CD4-positive, CD25-positive, alpha-beta regulatory T cell (primary cell): Measurements from ENCODE around the gene NAPA. TPM values are rescaled to one million over a fixed set of nuclear protein-coding genes. Genes with fewer than 3 reads are reported as not detected.

ENCODE experiments used
- ATAC-seq, 2 donors: fragments of 150-1000 bp; cut with Tn5 transposase; one replicate each; pipeline ENCODE4 v1.10.0; 2021; ENCODE audit warnings: low read depth in 2 of 2, moderate number of reproducible peaks in 2 of 2, moderate library complexity in 1 of 2
- DNase-seq, 3 donors: peaks; one replicate each; pipeline versions ENCODE4 v3.0.0 to v3.0.0-alpha.2; 2012 to 2022; ENCODE audit warnings: mixed read lengths in 1 of 3
- H3K27ac ChIP-seq: one replicate; pipeline ENCODE4 v1.7.0; 2013; ENCODE audit warnings: mild to moderate bottlenecking, low read length; ENCODE audit not compliant: insufficient read depth, poor library complexity, severe bottlenecking
- H3K27me3 ChIP-seq: one replicate; pipeline ENCODE4 v1.7.0; 2013; ENCODE audit warnings: low read length; ENCODE audit not compliant: control insufficient read depth, insufficient read depth
- H3K36me3 ChIP-seq: one replicate; pipeline ENCODE4 v1.7.0; 2013; ENCODE audit warnings: mild to moderate bottlenecking, low read length, moderate library complexity; ENCODE audit not compliant: control insufficient read depth, insufficient read depth
- H3K4me1 ChIP-seq: 2 replicates; pipeline ENCODE4 v1.7.0; 2013; ENCODE audit warnings: mild to moderate bottlenecking, low read length; ENCODE audit not compliant: insufficient read depth, control insufficient read depth, poor library complexity, severe bottlenecking
- H3K4me3 ChIP-seq: one replicate; pipeline ENCODE4 v1.7.0; 2013; ENCODE audit warnings: low read depth, mild to moderate bottlenecking, low read length, moderate library complexity
- H3K9me3 ChIP-seq, 2 experiments: 1 replicate in 1 of 2; 2 replicates in 1 of 2; pipeline ENCODE4 v1.7.0; 2013; ENCODE audit warnings: low read length in 2 of 2, mild to moderate bottlenecking in 1 of 2, moderate library complexity in 1 of 2; ENCODE audit not compliant: control insufficient read depth in 2 of 2
- H3K27ac Mint-ChIP-seq, 3 donors: one replicate each; pipeline ENCODE4 v1.8.0; 2020 to 2022; ENCODE audit warnings: mild to moderate bottlenecking in 3 of 3, mixed read lengths in 3 of 3, moderate library complexity in 2 of 3
- H3K27me3 Mint-ChIP-seq: one replicate; pipeline ENCODE4 v1.8.0; 2022; ENCODE audit warnings: mild to moderate bottlenecking, mixed read lengths
- H3K36me3 Mint-ChIP-seq: one replicate; pipeline ENCODE4 v1.8.0; 2020; ENCODE audit warnings: mixed read lengths
- H3K4me1 Mint-ChIP-seq, 4 donors: one replicate each; pipeline ENCODE4 v1.8.0; 2020 to 2022; ENCODE audit warnings: mixed read lengths in 4 of 4, mild to moderate bottlenecking in 1 of 4
- H3K4me3 Mint-ChIP-seq, 4 donors: one replicate each; pipeline ENCODE4 v1.8.0; 2020 to 2022; ENCODE audit warnings: mild to moderate bottlenecking in 4 of 4, mixed read lengths in 4 of 4, moderate library complexity in 3 of 4
- H3K9me3 Mint-ChIP-seq, 7 donors: one replicate each; pipeline ENCODE4 v1.8.0; 2020 to 2022; ENCODE audit warnings: mixed read lengths in 7 of 7, mild to moderate bottlenecking in 3 of 7, moderate library complexity in 2 of 7
- polyA plus RNA-seq, 4 donors: library from polyadenylated mRNA; unstranded; fragments of 300-500 nt; fragmentation: Illumina TruSeq; gene quantifications; one replicate each; pipeline ENCODE4 v1.2.3, GENCODE V29; 2021
- total RNA-seq: library from RNA; stranded (reverse); gene quantifications from one replicate; pipeline ENCODE4 v1.2.3, GENCODE V29; 2022

NAPA gene
- total and polyA plus RNA-seq, 5 donors from 2014 or later = 87.3 to 155 (median 93.0) TPM

- Mint-ChIP-seq H3K4me3 (no peak overlapping the region), H3K27ac (no peak overlapping the region), H3K4me1 (peaks cover 0 to 2% (median 0%) of the 10 kb centered on the region in 4 donors), H3K36me3 (no peaks in the 10 kb centered on the region), H3K27me3 (peaks cover 31% of the 10 kb centered on the region), H3K9me3 (peaks cover 0 to 11% (median 5%) of the 10 kb centered on the region in 7 donors)
- H3K4me1 ChIP-seq = no peaks in the 10 kb centered on the region
- ATAC-seq (no peak), DNase-seq (no peak)
- H3K36me3 ChIP-seq = no peaks in the 10 kb centered on the region
- no peak overlapping the region for H3K4me3 ChIP-seq
- H3K27ac ChIP-seq = no peak overlapping the region
- peaks cover 6 to 10% of the 10 kb centered on the region in 2 experiments for H3K9me3 ChIP-seq
- H3K27me3 ChIP-seq = peaks cover 36% of the 10 kb centered on the region
Observed at GRCh38 chr19:47459477-47459876, 55.4 kb downstream of the NAPA start.

GRCh38 chr19:47458672-47459071 is 56.2 kb downstream of the NAPA start:
- Mint-ChIP-seq H3K4me1 (peaks cover 0 to 2% (median 0%) of the 10 kb centered on the region in 4 donors), H3K9me3 (peaks cover 0 to 11% (median 4%) of the 10 kb centered on the region in 7 donors), H3K4me3 (no peak overlapping the region), H3K36me3 (no peaks in the 10 kb centered on the region), H3K27ac (no peak overlapping the region), H3K27me3 (peaks cover 32% of the 10 kb centered on the region)
- H3K27me3 ChIP-seq = peaks cover 36% of the 10 kb centered on the region
- H3K9me3 ChIP-seq = peaks cover 6 to 10% of the 10 kb centered on the region in 2 experiments
- no peak for ATAC-seq
- H3K4me1 ChIP-seq = no peaks in the 10 kb centered on the region
- H3K36me3 ChIP-seq = no peaks in the 10 kb centered on the region
- H3K4me3 ChIP-seq = no peak overlapping the region
- no peak for DNase-seq
- H3K27ac ChIP-seq = no peak overlapping the region

- no peak overlapping the region for H3K4me3 Mint-ChIP-seq
- no peak for ATAC-seq
Observed at GRCh38 chr19:47456721-47457474, 58.0 kb downstream of the NAPA start.

GRCh38 chr19:47450478-47450877 is 64.4 kb downstream of the NAPA start:
- H3K27me3 Mint-ChIP-seq = peaks cover 65% of the 10 kb centered on the region
- H3K36me3 ChIP-seq = no peaks in the 10 kb centered on the region

More at GRCh38 chr19:47456721-47457474, 58.0 kb downstream of the NAPA start:
- Mint-ChIP-seq H3K4me1 (peaks cover 0 to 2% (median 0%) of the 10 kb centered on the region in 4 donors), H3K27me3 (peaks cover 31% of the 10 kb centered on the region), H3K9me3 (peaks cover 0 to 11% (median 4%) of the 10 kb centered on the region in 7 donors), H3K36me3 (no peaks in the 10 kb centered on the region), H3K27ac (no peak overlapping the region)
- DNase-seq = no peak
- Histone ChIP-seq H3K4me3 (no peak overlapping the region), H3K4me1 (no peaks in the 10 kb centered on the region), H3K36me3 (no peaks in the 10 kb centered on the region), H3K27me3 (peaks cover 36% of the 10 kb centered on the region), H3K27ac (no peak overlapping the region), H3K9me3 (peaks cover 6 to 10% of the 10 kb centered on the region in 2 experiments)

GRCh38 chr19:47448360-47448727 is 66.5 kb downstream of the NAPA start:
- peaks cover 12 to 50% (median 32%) of the 10 kb centered on the region in 4 donors for H3K4me1 Mint-ChIP-seq
- Histone ChIP-seq H3K27me3 (peaks cover 5% of the 10 kb centered on the region), H3K4me3 (no peak overlapping the region), H3K27ac (no peak overlapping the region), H3K36me3 (no peaks in the 10 kb centered on the region), H3K4me1 (peaks cover 41% of the 10 kb centered on the region), H3K9me3 (peaks cover 0 to 7% of the 10 kb centered on the region in 2 experiments)
- H3K9me3 Mint-ChIP-seq = peaks cover 0 to 5% (median 2%) of the 10 kb centered on the region in 7 donors
- H3K36me3 Mint-ChIP-seq = no peaks in the 10 kb centered on the region
- DNase-seq (no peak), ATAC-seq (no peak)
- peaks cover 70% of the 10 kb centered on the region for H3K27me3 Mint-ChIP-seq
- no peak overlapping the region for H3K27ac Mint-ChIP-seq
- peak overlapping the region in 2 of 4 donors; percentile 38 to 65 for H3K4me3 Mint-ChIP-seq

More at GRCh38 chr19:47450478-47450877, 64.4 kb downstream of the NAPA start:
- peaks cover 5% of the 10 kb centered on the region for H3K27me3 ChIP-seq
- DNase-seq (no peak), ATAC-seq (no peak)
- no peak overlapping the region for H3K27ac ChIP-seq
- Mint-ChIP-seq H3K27ac (no peak overlapping the region), H3K4me1 (peaks cover 3 to 30% (median 15%) of the 10 kb centered on the region in 4 donors), H3K9me3 (peaks cover 2 to 6% (median 2%) of the 10 kb centered on the region in 7 donors), H3K4me3 (no peak overlapping the region), H3K36me3 (no peaks in the 10 kb centered on the region)
- no peak overlapping the region for H3K4me3 ChIP-seq
- H3K4me1 ChIP-seq = peaks cover 21% of the 10 kb centered on the region
- peaks cover under 1 to 7% of the 10 kb centered on the region in 2 experiments for H3K9me3 ChIP-seq

- Histone ChIP-seq H3K27me3 (peaks cover 6% of the 10 kb centered on the region), H3K27ac (no peak overlapping the region), H3K4me1 (peaks cover 44% of the 10 kb centered on the region), H3K36me3 (no peaks in the 10 kb centered on the region), H3K4me3 (no peak overlapping the region), H3K9me3 (peaks cover 0 to 7% of the 10 kb centered on the region in 2 experiments)
- Mint-ChIP-seq H3K4me3 (peak overlapping the region; percentile 43 to 88 (median 66)), H3K27me3 (peaks cover 76% of the 10 kb centered on the region), H3K27ac (no peak overlapping the region), H3K36me3 (no peaks in the 10 kb centered on the region), H3K9me3 (peaks cover 0 to 5% (median 2%) of the 10 kb centered on the region in 7 donors), H3K4me1 (peaks cover 12 to 53% (median 37%) of the 10 kb centered on the region in 4 donors)
- DNase-seq = peak; percentile 40 to 58 (median 50)
- ATAC-seq = peak; percentile 36 to 39
Observed at GRCh38 chr19:47447470-47448359, 67.1 kb downstream of the NAPA start.
